ENCODE results near the gene MED13L.

MED13L gene

GRCh38 chr12:116259800-116260577 lies 17.5 kb downstream of the MED13L start:
- Histone ChIP-seq H3K4me1 (ENCODE audit: control insufficient read depth in 1 of 2, insufficient read depth in 1 of 2, low read depth in 1 of 2, low read length in 1 of 2) (peaks cover 34 to 68% of the 10 kb centered on the region in 2 experiments), H3K27me3 (no peaks in the 10 kb centered on the region), H3K4me3 (ENCODE audit: low read depth in 1 of 2, low read length in 1 of 2) (no peak overlapping the region), H3K27ac (no peak overlapping the region), H3K9me3 (no peaks in the 10 kb centered on the region), H3K36me3 (no peaks in the 10 kb centered on the region)
- TF ChIP-seq CTCF (IDR thresholded peaks at IDR 0.05), result no peak

GRCh38 chr12:116257826-116258225 lies 19.7 kb downstream of the MED13L start:
- Histone ChIP-seq H3K4me3 (ENCODE audit: low read depth in 1 of 2, low read length in 1 of 2) (no peak overlapping the region), H3K9me3 (no peaks in the 10 kb centered on the region), H3K27ac (peak overlapping the region; percentile 0), H3K4me1 (ENCODE audit: control insufficient read depth in 1 of 2, insufficient read depth in 1 of 2, low read depth in 1 of 2, low read length in 1 of 2) (peaks cover 26 to 65% of the 10 kb centered on the region in 2 experiments), H3K36me3 (no peaks in the 10 kb centered on the region), H3K27me3 (no peaks in the 10 kb centered on the region)
- no peak for TF ChIP-seq CTCF (IDR thresholded peaks at IDR 0.05)

GRCh38 chr12:116257215-116257614 lies 20.3 kb downstream of the MED13L start:
- no peaks in the 10 kb centered on the region for H3K36me3 ChIP-seq
- H3K4me1 ChIP-seq (ENCODE audit: control insufficient read depth in 1 of 2, insufficient read depth in 1 of 2, low read depth in 1 of 2, low read length in 1 of 2), result peaks cover 26 to 62% of the 10 kb centered on the region in 2 experiments
- peak overlapping the region; percentile 63 for H3K27ac ChIP-seq
- no peak for TF ChIP-seq CTCF (IDR thresholded peaks at IDR 0.05)
- H3K9me3 ChIP-seq, result no peaks in the 10 kb centered on the region
- H3K4me3 ChIP-seq (ENCODE audit: low read depth in 1 of 2, low read length in 1 of 2), result no peak overlapping the region
- no peaks in the 10 kb centered on the region for H3K27me3 ChIP-seq

- Histone ChIP-seq H3K4me1 (ENCODE audit: control insufficient read depth in 1 of 2, insufficient read depth in 1 of 2, low read depth in 1 of 2, low read length in 1 of 2) (peaks cover 18 to 29% of the 10 kb centered on the region in 2 experiments), H3K36me3 (no peaks in the 10 kb centered on the region), H3K27ac (no peak overlapping the region), H3K4me3 (ENCODE audit: low read depth in 1 of 2, low read length in 1 of 2) (no peak overlapping the region), H3K27me3 (no peaks in the 10 kb centered on the region), H3K9me3 (no peaks in the 10 kb centered on the region)
- TF ChIP-seq CTCF (IDR thresholded peaks at IDR 0.05), result no peak
Observed at GRCh38 chr12:116249938-116250337, 27.6 kb downstream of the MED13L start.

- no peaks in the 10 kb centered on the region for H3K27me3 ChIP-seq
- no peak overlapping the region for H3K4me3 ChIP-seq (ENCODE audit: low read depth in 1 of 2, low read length in 1 of 2)
- H3K36me3 ChIP-seq, result no peaks in the 10 kb centered on the region
- TF ChIP-seq CTCF (IDR thresholded peaks at IDR 0.05), result no peak
- peak overlapping the region; percentile 14 for H3K27ac ChIP-seq
- no peaks in the 10 kb centered on the region for H3K9me3 ChIP-seq
- peaks cover 28 to 31% of the 10 kb centered on the region in 2 experiments for H3K4me1 ChIP-seq (ENCODE audit: control insufficient read depth in 1 of 2, insufficient read depth in 1 of 2, low read depth in 1 of 2, low read length in 1 of 2)
Observed at GRCh38 chr12:116248930-116249329, 28.6 kb downstream of the MED13L start.
